Activated CD8-positive, alpha-beta memory T cell treated with anti-CD3 and anti-CD28 coated beads, Interleukin-2, amount 50 U/mL, for 1 hour (primary cell): ENCODE measurements around the gene TRABD.

Experiments
- DNase-seq: peaks from one replicate; pipeline ENCODE4 v3.0.0-alpha.2; 2020; ENCODE audit errors: extremely low read depth

TRABD gene

GRCh38 chr22:50217543-50218152 lies 31.9 kb downstream of the TRABD start:
- no peak for DNase-seq

DNA sequence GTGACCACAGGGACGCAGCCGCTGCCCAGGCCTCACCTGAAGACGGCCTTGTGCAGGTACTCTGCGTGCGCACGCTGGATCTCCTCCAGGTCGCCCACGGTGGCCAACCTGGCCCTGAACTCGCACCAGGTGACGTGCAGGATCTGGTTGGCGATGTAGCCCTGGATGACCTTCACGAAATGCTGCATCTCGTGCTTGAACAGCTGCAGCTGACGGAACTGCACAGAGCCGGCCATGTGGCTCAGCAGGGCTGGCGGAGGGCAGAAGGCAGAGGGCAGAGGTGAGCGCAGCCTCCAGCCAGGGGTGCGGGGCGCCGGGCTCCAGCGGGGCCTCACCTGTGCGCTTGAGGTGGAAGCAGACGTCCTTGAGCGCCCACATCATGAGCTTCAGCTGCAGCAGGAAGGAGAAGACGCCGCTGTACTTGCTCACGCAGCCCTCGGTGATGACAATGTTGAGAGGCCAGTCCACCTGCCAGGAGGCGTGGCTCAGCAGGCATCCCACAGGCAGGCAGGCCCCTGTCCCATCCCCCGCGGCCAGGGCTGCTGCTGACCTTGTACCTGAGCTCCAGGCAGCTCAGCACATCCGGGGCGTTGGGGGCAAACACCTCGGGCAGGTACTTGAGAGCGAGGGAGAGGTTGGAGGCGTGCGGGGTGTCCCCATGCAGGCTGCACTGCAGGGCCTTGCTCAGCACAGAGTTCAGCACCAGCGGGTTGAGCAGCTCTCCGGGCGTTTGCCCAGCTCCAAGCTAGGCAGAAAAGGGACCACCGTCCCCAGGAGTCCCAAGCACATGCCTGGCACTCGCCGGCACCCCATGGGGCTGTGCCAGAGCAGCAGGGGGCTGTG lies 32.7 kb downstream of the TRABD start:
- DNase-seq: no peak

DNA sequence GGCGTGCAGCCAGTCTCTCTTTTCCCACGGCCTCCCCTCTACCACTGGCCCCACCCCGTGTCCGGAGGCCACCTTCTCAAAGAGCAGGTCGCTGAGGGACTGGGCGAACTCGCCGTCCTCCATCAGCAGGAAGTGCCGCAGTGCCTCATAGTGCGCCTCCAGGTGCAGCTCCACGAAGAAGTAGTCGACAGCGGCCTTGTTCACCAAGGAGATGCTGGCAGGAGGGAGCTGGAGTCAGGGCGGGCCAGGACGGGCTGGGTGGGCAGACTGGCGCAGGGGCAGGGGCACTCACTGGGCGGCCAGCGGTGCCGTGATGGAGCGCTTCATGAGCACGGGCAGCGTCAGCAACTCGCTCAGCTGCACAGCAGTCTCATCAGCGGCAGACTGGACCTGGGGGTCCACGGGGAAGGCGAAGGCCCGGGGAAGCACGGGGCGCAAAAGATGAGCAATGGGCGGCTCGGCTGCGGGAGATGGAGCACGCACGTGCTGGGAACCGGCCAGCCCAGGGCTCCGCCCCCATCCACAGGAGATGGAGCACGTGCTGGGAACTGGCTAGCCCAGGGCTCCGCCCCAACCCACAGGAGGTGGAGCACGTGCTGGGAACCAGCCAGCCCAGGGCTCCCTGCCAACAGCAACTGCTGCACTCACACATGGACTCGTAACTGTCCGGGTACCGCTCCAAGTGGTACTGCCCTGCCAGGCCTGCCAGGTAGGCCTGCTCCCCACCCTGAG lies 33.4 kb downstream of the TRABD start:
- DNase-seq: no peak

DNA sequence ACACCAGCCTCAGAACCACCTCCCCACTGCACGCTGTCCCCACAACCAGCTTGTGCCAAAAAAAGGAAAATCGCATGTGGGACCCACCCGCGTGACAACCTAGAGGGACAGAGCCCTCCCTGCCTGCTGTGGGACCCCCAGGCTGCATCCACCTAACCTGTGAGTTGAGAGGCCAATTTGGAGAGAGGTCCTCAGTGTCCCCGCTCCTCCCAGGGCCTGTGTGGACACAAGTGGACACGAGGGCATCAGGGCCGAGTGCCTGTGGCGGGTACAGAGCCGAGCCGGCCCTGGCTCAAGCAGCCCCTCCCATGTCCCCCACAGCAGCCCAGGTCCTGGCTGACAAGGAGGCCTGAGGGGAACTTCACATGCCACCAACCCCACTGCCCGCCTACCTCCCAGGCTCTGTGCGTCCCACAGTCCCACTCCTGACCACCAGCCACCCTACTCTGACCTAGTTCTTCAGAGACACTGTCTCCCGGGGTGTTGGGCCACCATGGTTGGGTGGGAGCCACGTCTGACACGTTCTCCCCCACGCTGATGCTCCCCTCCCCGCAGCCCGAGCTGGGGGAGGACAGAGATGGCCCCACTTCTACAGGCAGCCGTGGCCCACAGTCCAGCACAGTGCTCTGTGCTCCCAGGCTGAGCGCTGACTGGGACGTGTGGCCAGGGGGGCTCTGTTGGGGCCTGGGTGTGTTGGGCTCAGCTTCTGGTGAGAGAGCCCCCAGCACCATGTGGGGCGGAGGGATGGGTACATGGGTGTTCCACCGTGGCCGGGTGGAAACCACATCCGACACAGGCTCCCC lies 34.3 kb downstream of the TRABD start:
- no peak for DNase-seq

- no peak for DNase-seq
Measured at GRCh38 chr22:50220603-50221409, 35.1 kb downstream of the TRABD start.

- DNase-seq: no peak
Measured at GRCh38 chr22:50221410-50222300, 35.9 kb downstream of the TRABD start.

DNA sequence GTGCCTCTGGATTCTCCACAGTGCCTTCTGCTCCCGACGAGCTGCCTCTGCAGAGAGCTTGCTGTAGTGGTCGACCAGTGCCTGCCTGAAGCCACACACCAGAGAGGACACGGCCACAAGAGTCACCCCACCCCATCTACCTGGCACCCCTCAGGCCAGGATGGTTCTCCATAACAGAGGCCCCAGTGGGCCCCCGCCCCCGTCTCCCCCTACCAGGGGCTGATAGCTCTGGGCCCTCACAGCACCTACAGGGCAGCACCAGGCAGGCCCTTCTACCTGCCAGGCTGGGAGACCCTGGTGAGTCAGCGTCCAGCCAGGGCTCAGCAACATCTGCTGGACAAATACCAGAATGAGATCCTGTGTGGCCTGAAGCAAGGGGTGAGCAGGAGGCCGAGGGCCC lies 36.8 kb downstream of the TRABD start:
- DNase-seq: no peak

GRCh38 chr22:50224071-50224470 lies 38.4 kb downstream of the TRABD start:
- DNase-seq: no peak

GRCh38 chr22:50225200-50225969 lies 39.7 kb downstream of the TRABD start:
- no peak for DNase-seq

GRCh38 chr22:50226063-50226874 lies 40.6 kb downstream of the TRABD start:
- DNase-seq: no peak

DNA sequence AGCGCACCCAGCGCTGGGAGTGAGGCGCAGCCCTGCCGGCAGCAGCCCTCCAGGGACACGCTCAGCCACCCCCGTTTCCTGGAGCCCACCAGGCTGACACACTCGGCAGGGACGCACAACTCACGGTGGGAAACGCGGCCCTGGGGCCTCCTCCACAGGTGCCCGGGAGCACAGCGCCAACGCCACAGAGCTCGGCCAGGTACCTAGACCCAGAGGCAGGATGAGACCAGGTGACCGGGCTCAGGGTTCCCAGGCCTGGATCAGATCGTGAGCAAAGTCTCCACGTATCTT lies 41.1 kb downstream of the TRABD start:
- no peak for DNase-seq

DNA sequence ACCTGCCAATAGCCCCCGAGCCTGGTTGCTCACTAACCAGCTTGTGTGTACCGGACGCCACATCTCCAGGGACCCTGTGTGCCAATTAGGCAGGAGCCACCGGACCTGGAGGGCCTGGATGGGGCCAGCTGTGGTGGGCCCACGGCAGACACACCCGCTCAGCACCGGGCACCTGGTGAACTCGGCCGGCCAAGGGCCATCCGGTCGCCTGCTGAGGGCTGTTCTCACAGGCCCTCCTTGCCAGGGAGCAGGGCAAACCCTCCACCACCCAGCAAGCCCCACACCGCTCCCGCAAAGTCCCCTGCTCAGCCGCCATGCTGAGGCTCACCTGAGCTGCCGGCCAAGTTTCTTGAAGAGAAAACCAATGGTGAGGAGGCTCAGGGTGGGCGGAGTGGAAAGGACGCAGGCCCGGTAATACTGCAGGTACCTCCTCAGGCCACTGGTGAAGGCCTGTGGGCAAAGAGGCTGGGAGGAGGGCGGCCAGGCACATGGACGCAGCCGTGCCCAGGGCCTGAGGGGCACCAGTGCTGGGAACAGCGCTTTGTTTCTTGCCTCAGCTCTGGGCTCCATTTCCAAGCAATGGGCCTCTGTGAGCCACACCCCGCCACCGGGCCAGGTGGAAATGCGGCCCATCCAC lies 42.0 kb downstream of the TRABD start:
- DNase-seq: no peak

DNA sequence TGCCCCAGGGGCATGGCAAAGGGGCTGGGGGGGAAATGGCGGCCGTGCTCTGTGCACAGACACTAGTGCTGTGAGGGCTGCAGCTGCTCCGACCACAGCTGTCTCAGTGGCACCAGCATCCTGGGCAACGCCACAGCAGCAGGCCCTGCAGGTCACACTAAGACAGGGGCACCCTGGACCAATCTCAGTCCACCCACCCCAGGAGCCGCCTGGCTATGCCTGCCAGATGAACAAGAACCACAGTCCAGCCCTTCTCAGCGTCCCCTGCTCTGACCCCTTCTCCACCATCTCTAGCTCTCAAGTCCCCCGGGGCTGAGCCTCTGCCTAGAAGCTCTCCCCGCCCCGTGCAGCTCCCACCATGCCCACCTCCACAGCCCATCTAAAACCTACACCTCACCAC lies 42.7 kb downstream of the TRABD start:
- no peak for DNase-seq

- no peak for DNase-seq
Measured at GRCh38 chr22:50229370-50229769, 43.7 kb downstream of the TRABD start.

DNA sequence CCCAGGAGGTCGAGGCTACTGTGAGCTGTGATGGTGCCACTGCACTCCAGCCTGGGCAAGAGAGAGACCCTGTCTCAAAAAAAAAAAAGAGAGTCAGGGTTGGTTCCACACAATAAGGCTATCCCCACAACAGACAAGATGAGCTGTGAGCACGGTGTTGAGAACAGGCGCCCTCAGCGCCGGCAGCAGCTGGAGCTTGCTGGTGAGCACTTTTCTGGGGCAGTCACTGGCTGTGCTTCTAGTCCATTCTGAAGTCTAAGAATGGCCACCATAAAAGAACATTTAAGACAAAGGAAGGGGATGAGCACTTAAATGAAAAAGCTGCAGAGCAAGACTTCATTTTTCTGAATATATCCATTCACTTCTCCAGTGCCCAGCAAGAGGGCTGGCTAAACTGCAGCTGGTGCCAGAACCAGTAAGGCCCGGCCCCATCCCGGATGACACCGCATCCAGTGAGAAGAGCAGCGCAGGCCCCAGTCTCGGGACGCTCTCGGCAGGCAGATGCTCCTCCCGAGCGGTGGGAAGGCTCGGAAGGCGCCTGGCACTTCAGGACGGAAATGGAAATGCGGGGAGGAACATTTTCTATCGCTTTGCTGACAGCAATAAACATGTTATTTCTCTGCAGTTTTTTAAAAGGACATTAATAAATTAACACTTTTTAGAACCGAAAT lies 46.9 kb downstream of the TRABD start:
- DNase-seq: no peak

DNA sequence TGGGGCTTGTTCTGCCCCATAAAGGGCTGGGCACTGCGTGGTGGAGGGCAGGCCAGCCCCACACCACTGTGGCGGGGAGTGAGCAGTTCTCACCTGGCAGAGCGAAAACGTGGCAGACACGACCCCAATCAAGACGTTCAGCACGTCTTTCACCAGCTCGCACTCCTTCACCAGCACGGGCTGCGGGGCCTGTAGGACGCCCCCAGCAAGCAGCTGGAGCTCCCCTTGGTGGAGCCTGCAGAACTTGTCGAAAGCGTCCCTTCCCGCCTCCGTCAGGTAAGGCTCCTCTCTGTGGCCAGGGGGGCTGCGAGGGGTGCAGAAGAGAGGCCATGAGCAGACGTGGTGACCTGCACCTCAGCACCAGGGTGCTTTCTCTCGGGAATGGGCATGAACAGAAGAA lies 47.5 kb downstream of the TRABD start:
- no peak for DNase-seq

DNA sequence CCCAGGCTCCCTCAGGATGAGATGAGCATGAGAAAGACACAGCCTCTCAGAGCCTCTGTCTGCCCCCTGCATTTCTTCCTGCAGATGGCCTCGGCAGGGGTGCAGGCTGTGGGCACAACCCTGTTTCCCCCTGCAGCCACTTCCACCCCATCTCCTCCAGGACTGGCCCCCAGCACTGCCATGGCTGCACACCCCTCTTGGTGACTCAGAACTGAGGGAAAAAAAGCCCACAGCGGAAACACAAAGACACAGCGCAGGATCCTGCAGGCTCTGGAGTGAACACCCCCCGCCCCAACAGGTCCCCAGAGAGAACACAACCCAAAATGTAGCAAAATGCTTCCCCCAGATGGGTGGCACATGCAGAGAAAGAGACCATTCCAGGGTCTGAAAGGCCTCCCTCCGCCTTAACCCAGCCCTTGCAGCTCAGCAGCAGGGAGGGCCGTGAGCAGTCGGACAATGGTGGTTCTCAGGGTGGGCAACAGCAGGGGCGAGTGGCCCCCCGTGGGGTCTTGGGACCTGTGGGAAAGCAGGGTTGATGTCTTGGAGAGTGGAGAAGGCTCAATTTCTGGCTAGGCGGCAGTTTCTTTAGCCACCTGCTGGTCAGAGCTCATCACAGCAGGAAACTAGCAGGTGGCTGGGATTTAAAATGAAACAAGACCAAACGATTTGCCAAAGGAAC lies 51.2 kb downstream of the TRABD start:
- DNase-seq: no peak
